ENCODE measurements around the gene TSHZ2.

TSHZ2 gene

DNA sequence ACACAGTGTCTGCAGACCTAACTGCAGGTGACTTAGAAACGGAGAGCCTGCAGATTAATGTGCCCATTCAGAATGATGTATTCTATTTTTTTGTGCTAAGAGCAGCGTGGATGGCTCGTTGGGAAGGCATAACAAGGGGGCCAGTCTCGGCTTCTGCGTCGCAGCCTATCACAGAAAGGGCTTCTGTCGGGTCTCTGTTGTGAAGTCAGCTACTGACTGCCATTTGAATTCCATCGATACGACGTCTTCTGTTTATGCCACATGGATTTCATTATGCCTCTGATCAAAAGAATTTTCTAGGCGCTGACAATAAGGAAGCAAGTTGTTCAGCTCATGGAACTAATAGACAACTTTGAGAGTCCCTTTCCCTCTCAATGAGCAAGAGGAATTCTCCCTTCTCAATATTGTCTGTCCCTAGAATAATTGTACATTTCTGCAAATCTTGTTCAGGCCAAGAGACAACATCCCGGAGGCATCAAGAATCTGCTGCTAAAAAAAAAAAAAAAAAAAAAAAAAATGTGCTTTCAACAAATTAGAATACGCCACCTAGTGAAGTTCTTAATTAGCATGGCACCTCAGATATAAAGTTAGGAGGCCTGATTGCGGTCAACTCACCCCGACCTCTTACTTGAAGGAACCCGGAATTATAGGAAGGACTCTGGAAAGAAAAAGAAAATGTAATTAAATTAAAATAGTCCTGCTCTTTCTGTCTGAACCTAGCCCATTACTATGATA, 223.9 kb downstream of the TSHZ2 start:
- DNase-seq (ENCODE audit: low read depth, low spot score): no peak

DNA sequence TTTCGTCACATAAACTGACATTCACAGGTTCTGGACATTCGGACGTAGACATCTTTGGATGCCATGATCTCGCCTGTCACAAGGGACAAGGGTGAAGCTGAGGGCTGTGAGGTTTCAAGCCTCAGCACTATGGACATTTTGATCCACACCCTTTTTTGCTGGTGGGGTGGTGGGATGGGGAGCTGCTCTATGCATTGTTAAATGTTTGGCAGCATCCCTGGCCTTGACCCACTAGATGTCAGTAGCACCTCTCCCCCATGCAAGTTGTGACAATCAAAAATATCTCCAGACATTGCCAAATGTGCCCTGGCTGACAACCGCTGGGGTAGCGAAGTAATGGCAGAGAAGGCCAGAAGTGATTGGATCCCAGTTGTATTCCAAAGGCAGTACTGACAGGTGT, 229.4 kb downstream of the TSHZ2 start:
- no peak for DNase-seq (ENCODE audit: low read depth, low spot score)

DNA sequence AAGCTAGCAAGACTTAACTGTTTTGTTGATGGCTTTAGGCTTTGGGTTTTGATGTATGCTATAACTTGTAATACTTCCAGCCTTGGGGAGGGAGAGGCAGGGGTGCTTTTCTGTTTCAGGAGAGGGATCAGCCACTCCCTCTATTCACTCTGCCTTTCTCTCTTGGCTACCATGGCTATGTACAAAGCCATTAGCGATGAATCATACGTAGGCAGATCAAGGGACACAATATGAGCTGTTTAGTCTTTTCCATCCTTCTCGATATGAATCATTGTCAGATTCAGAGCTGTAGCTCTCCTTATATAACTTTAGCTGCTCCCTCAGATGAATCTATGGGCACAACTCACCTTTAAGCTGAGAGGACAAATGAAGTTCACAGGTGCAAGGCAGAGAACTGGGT, 230.6 kb downstream of the TSHZ2 start:
- no peak for DNase-seq (ENCODE audit: low read depth, low spot score)

- no peak for DNase-seq (ENCODE audit: low read depth, low spot score)
Measured at GRCh38 chr20:53205046-53205445, 232.9 kb downstream of the TSHZ2 start.

DNA sequence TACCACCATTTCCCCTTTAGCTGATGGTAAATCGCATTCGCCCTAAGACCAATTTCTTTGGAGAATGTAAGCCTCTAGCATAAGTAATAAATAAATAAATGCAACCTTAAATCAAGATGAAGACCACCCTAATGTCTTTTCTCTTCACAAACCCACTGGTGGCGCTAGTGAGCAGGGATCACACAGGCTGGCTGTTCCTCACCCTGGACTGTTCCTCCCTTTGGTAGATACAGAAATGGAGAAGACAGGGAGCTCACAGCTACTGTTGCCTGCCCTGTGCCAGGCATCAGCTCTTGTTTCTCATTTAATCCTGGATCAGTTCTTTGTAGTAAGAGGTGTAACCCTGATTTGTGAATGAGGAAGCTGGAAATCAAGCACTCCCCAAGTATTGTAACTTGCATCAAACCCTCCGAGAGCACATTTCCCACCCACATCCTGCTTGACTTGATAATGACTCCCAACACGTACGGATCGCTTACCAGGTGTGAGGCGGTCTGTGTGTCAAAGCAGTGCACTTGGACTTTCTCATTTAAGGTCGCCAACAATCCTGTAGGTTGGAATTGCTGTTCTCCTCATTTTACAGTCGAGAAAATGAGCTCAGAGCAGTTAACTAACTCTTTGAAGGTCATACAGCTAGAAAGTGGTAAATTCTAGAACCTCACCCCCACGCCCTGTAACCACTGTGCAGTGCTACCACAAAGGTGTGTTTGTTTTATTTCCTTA, 236.1 kb downstream of the TSHZ2 start:
- DNase-seq (ENCODE audit: low read depth, low spot score): no peak

GRCh38 chr20:53210041-53210440, 237.9 kb downstream of the TSHZ2 start:
- no peak for DNase-seq (ENCODE audit: low read depth, low spot score)

DNA sequence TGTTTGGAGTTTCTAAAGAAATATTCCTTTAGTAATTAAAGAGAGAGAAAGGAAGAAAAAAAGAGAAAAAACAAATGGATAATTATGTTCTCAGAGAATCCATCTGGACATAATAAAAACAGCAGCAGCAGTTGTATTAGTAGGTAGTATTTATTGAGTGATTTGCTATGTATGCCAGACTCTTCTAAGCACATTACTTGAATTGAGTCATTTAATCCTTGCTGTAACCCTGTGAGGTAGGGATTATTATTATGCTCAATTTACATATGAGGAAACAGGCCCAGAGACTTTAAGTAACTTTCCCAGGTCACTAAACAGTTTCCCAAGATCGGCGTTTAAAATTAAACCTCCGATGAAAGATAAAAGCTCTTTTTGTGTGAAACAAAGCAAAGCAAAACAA, 238.8 kb downstream of the TSHZ2 start:
- DNase-seq (ENCODE audit: low read depth, low spot score): no peak

- no peak for DNase-seq (ENCODE audit: low read depth, low spot score)
Measured at GRCh38 chr20:53212018-53212417, 239.9 kb downstream of the TSHZ2 start.

GRCh38 chr20:53214392-53214791, 242.2 kb downstream of the TSHZ2 start:
- no peak for DNase-seq (ENCODE audit: low read depth, low spot score)

GRCh38 chr20:53215166-53215565, 243.0 kb downstream of the TSHZ2 start:
- DNase-seq (ENCODE audit: low read depth, low spot score): no peak

DNA sequence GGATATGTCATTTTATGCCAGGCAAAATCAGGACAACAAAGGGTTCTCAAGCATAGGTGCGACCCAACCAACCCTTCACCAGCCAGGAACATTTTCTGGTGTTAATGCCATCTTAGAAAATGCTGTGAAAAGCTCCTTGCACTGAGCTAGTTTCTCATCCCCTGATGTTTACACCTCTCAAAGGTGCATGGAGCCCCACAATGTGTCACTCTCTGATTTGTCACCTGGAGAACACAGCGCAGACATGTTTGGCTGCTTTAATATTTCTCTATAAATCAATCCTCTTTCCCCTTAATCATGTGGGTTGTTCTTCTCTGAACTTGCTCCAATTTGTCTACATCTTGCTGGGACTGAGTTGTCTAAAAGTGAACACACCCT, 244.3 kb downstream of the TSHZ2 start:
- DNase-seq (ENCODE audit: low read depth, low spot score): no peak

- DNase-seq (ENCODE audit: low read depth, low spot score): no peak
Measured at GRCh38 chr20:53216856-53217576, 244.9 kb downstream of the TSHZ2 start.

- no peak for DNase-seq (ENCODE audit: low read depth, low spot score)
Measured at GRCh38 chr20:53220482-53221307, 248.5 kb downstream of the TSHZ2 start.

GRCh38 chr20:53221731-53222130, 249.6 kb downstream of the TSHZ2 start:
- no peak for DNase-seq (ENCODE audit: low read depth, low spot score)

GRCh38 chr20:53222416-53222815, 250.3 kb downstream of the TSHZ2 start:
- DNase-seq (ENCODE audit: low read depth, low spot score): no peak

DNA sequence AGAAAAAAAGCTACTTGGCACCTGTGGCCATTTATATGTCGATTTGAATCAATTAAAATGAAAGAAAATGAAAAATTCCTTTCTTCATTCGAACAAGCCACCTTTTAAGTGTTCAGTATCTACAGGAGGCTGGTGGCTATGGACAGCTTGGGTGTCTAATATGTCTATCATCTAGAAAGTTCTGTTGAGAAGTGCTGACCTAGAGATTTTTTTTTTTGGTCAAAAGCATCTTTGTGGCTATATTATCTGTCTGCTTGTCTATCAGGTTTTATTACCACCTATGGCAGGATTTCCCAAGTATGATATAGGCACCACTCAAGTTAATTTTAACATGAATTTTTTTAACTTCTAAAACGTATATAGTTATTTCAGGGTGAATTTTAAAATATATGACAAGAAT, 250.8 kb downstream of the TSHZ2 start:
- DNase-seq (ENCODE audit: low read depth, low spot score): no peak

DNA sequence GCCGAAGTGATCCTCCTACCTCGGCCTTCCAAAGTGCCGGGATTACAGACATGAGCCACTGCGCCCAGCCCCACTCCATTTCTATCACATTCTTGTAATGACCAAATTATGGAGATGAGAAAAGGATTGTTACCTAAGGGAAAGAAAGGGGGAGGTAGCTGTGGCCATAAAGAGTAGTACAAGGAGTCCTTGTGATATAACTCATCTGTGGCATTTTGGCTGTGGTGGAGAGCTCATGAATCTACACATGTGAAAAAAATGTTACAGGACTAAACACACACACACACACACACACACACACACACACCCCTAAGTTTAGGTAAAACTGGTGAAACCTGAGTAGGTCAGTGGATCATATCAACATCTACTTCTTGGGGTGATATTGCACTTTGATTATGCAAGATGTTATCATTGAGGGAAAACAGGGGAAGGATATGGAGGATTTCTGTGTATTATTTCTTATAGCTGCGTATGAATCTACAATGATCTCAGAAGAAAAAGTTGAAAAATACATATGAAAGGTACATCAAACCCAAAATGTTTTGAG, 251.5 kb downstream of the TSHZ2 start:
- DNase-seq (ENCODE audit: low read depth, low spot score): no peak

- no peak for DNase-seq (ENCODE audit: low read depth, low spot score)
Measured at GRCh38 chr20:53224851-53225250, 252.7 kb downstream of the TSHZ2 start.

DNA sequence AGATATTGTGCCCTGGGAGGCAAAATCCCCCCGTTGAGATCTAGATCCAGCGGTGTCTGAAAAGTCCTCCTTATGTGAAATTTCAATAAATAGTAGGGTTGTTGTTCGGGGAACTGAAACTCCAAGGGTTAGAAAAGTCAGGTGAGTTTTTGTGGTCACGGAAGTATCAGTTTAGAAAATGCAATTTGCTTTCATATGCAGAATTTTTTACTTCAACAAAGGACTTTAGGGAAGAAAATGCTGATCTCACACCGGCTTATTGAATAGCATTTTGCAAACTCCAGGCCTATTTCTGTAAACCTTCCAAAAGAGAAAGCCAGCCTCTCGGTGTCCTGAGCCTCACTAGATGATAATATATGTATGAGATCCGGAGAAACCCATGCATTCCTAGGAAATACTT, 254.7 kb downstream of the TSHZ2 start:
- no peak for DNase-seq (ENCODE audit: low read depth, low spot score)

GRCh38 chr20:53227523-53227922, 255.4 kb downstream of the TSHZ2 start:
- no peak for DNase-seq (ENCODE audit: low read depth, low spot score)

DNA sequence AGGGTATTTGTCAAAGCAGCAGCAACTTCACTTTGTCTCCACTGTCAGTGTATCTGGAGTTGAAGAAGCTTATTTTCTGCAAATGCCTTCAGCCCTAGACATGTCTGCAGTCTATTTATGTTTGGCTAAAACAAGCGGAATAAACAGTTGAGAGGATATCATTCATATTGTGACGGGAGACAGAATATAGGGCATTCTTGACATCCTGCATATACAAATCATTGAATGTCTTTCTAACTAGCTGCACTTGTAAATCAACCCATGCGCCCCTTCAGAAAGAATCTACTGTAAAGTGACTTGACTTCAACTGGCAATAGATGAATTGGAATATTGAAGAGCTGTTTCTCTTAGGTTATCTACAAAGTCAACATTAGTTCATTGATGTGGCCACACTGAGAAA, 258.9 kb downstream of the TSHZ2 start:
- DNase-seq (ENCODE audit: low read depth, low spot score): no peak

DNA sequence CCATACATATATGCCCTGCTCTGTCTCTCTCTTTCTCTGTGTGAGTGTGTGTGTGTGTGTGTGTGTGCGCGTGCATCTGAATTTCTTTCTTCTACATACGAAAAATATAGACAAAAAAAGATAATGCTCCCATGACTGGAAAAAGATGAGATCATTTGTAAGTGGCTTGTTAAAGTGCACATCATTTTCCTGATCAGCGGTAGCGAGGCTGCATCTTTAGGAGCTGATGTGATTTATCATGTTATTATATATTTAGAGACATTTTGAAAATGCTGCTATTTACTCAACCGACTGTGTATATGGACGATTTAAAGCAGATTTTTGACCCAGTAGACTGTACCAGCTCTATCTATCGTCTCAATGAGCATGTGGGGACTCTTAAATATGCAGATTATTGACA, 265.3 kb downstream of the TSHZ2 start:
- no peak for DNase-seq (ENCODE audit: low read depth, low spot score)
